ENCODE results near the gene USP6NL. TPM values are rescaled to one million over a fixed set of nuclear protein-coding genes. Genes with fewer than 3 reads are reported as not detected.

Gene USP6NL
- total RNA-seq, 4 donors from 2014 or later = 13.9 to 17.1 (median 15.8) TPM

GRCh38 chr10:11617233-11617632 is 5.8 kb upstream of the USP6NL start:
- TF ChIP-seq, protein P1, sequence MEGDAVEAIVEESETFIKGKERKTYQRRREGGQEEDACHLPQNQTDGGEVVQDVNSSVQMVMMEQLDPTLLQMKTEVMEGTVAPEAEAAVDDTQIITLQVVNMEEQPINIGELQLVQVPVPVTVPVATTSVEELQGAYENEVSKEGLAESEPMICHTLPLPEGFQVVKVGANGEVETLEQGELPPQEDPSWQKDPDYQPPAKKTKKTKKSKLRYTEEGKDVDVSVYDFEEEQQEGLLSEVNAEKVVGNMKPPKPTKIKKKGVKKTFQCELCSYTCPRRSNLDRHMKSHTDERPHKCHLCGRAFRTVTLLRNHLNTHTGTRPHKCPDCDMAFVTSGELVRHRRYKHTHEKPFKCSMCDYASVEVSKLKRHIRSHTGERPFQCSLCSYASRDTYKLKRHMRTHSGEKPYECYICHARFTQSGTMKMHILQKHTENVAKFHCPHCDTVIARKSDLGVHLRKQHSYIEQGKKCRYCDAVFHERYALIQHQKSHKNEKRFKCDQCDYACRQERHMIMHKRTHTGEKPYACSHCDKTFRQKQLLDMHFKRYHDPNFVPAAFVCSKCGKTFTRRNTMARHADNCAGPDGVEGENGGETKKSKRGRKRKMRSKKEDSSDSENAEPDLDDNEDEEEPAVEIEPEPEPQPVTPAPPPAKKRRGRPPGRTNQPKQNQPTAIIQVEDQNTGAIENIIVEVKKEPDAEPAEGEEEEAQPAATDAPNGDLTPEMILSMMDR (IDR thresholded peaks at IDR 0.05) = no peak
- ATAC-seq (ENCODE audit: low FRiP score) (no peak), DNase-seq (ENCODE audit: low spot score) (no peak)

- TF ChIP-seq, protein P1 (IDR thresholded peaks at IDR 0.05) = no peak
- DNase-seq (ENCODE audit: low spot score) (no peak), ATAC-seq (ENCODE audit: low FRiP score) (no peak)
These were observed 4.6 kb upstream of the USP6NL start for GRCh38 chr10:11616021-11616420.

DNA sequence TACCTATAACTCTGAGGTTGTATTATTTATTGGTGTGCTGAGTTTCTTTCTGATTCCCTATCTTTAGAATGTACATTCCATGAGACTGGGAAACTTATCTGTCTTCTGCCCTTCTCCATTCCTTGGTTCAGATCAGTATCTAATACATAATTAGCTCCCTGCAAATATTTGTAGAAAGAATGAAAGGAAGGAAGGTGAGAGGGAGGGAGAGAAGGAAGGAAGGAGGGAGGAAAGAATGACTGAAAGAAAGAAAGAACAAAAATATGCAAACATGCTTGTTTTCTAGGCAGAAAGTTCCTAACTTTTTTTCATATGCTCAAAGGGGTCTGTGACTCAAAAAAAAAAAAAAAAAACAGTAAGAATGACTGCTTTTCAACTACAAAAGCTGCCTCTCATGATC is 3.9 kb upstream of the USP6NL start:
- no peak for DNase-seq (ENCODE audit: low spot score)
- no peak for ATAC-seq (ENCODE audit: low FRiP score)
- TF ChIP-seq, protein P1 (IDR thresholded peaks at IDR 0.05) = no peak

GRCh38 chr10:11612021-11613001 is 861 bp upstream of the USP6NL start:
- peak; percentile 55 for ATAC-seq (ENCODE audit: low FRiP score)
- DNase-seq (ENCODE audit: low spot score) = no peak
- TF ChIP-seq, protein P1 (IDR thresholded peaks at IDR 0.05) = no peak

GRCh38 chr10:11610826-11611247 is 613 bp downstream of the USP6NL start:
- TF ChIP-seq, protein P1 (IDR thresholded peaks at IDR 0.05) = no peak
- ATAC-seq (ENCODE audit: low FRiP score) = peak; percentile 48
- DNase-seq (ENCODE audit: low spot score) = no peak

DNA sequence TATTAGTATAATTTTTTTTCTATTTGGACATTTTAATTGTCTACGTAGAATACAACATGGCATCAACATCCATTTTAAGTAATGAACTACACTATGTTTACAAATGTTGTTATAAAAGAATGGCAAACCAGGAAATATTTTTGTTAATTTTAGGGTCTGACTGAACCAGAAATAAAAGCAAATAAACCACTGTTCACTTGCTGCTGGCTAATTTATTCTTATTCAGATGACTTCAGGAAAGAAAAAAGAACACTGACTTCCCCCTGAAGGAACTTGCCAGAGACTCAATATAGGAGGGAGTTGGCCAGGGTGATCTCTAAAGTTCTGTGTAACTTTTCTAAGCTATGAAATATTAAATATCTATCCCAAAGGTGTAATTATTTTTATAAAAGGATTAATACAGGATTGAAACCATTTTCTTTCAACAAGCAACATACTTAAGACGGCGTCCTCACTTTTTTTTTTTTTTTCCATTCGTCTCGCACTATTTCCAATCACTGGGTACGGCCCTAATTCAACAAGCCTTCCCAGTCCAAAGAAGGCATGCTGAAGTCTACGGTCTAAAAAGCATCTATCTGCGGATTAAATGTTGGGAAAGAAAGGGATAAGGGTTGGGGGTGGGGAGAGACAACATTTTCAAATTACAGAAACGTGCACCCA is 1.2 kb downstream of the USP6NL start:
- no peak for ATAC-seq (ENCODE audit: low FRiP score)
- TF ChIP-seq, protein P1 (IDR thresholded peaks at IDR 0.05) = no peak
- no peak for DNase-seq (ENCODE audit: low spot score)

Data from omental fat pad (tissue), 4 donors.